ENCODE data around the gene WNT5A.

GRCh38 chr3:55487381-55488241 lies 505 bp upstream of the WNT5A start:
- TF ChIP-seq CTCF (conservative IDR thresholded peaks at IDR 0.05 in 1 of 2, IDR thresholded peaks at IDR 0.05 in 1 of 2; ENCODE audit: extremely low read depth in 1 of 2, insufficient read depth in 1 of 2, low read depth in 1 of 2, low read length in 2 of 2) (no peak), EZH2 (IDR thresholded peaks at IDR 0.05; ENCODE audit: borderline replicate concordance, low read length) (no peak)
